K562 (cell line): Measurements from ENCODE around the gene RPP21. TPM values are rescaled to one million over a fixed set of nuclear protein-coding genes. Genes with fewer than 3 reads are reported as not detected.

Source experiments
- CCNT2 ChIP-seq: IDR thresholded peaks from 2 replicates; pipeline ENCODE4 v1.6.1; 2011; ENCODE audit warnings: borderline replicate concordance, low read depth, mild to moderate bottlenecking, moderate library complexity, mixed read lengths, low read length; ENCODE audit not compliant: insufficient read length; ENCODE audit errors: extremely low read depth
- ELF1 ChIP-seq: fragments of 200-800 bp; sonication (Bioruptor generic); IDR thresholded peaks from 2 replicates; pipeline ENCODE4 v1.6.1; 2016; ENCODE audit warnings: missing genetic modification characterization, missing compliant biosample characterization
- GABPA ChIP-seq: fragments of 200-800 bp; sonication (Bioruptor generic); conservative IDR thresholded peaks from 2 replicates; pipeline ENCODE4 v1.6.1; 2016; ENCODE audit warnings: low read depth, missing genetic modification characterization, missing compliant biosample characterization
- HMGN3 ChIP-seq: IDR thresholded peaks from 2 replicates; pipeline ENCODE4 v1.6.1; 2011; ENCODE audit warnings: borderline replicate concordance, low read depth, mild to moderate bottlenecking, mixed read lengths, low read length; ENCODE audit not compliant: insufficient read length; ENCODE audit errors: extremely low read depth
- RAD51 ChIP-seq: fragments of 450-650 bp; IDR thresholded peaks from 2 replicates; pipeline ENCODE4 v1.7.1; 2016; ENCODE audit warnings: low read depth, mild to moderate bottlenecking, borderline replicate concordance
- SAP30 ChIP-seq: fragments of 200-600 bp; sonication (generic); IDR thresholded peaks from 2 replicates; pipeline ENCODE4 v1.6.1; 2012; ENCODE audit warnings: borderline replicate concordance, low read depth, mild to moderate bottlenecking, moderate library complexity, low read length, control low read depth, inconsistent platforms; ENCODE audit not compliant: insufficient read depth, poor library complexity, severe bottlenecking
- SMAD4 ChIP-seq: fragments of 250-450 bp; sonication (Bioruptor Pico); conservative IDR thresholded peaks from 2 replicates; pipeline ENCODE4 v1.8.0; 2021; ENCODE audit warnings: inconsistent platforms, mild to moderate bottlenecking, moderate library complexity
- SOX6 ChIP-seq: fragments of 450-650 bp; IDR thresholded peaks from 2 replicates; pipeline ENCODE4 v1.6.1; 2014; ENCODE audit warnings: mild to moderate bottlenecking
- TAF9B ChIP-seq: fragments of 450-650 bp; IDR thresholded peaks from 2 replicates; pipeline ENCODE4 v1.6.1; 2018; ENCODE audit warnings: mild to moderate bottlenecking; ENCODE audit not compliant: partially characterized antibody
- ZNF140 ChIP-seq: fragments of 250-450 bp; sonication (Bioruptor Pico); IDR thresholded peaks from 2 replicates; pipeline ENCODE4 v1.8.0; 2021; ENCODE audit warnings: moderate library complexity, mild to moderate bottlenecking, inconsistent platforms
- polyA plus RNA-seq, 8 experiments: library from polyadenylated mRNA; depleted of rRNA in 4 of 8; stranded (reverse) in 5 of 8; unstranded in 3 of 8; fragments of >200 nt; fragmentation: Nextera tagmentation in 2 of 8; fragmentation: Illumina TruSeq in 1 of 8; extraction: Ambion mirVana in 2 of 8; extraction: Trizol in 1 of 8; gene quantifications; 2 replicates each; pipeline versions ENCODE4 v1.2.1 to v1.2.3, GENCODE V29; 2011 to 2014; ENCODE audit warnings: inconsistent platforms in 1 of 8, missing spikeins in 1 of 8
- total RNA-seq, 7 experiments: library from RNA; depleted of rRNA in 6 of 7; stranded (reverse); fragments of >200 nt in 6 of 7; fragmentation: Illumina TruSeq in 2 of 7; extraction: Trizol in 2 of 7; gene quantifications; 2 replicates each; pipeline versions ENCODE4 v1.2.1 to v1.2.3, GENCODE V29; 2011 to 2021; ENCODE audit warnings: low replicate concordance in 1 of 7
- TF ChIP-seq, protein P1 (sequence below): sonication (generic); formaldehyde crosslinking; IDR thresholded peaks from 2 replicates; pipeline ENCODE4 v1.8.0; 2022; ENCODE audit warnings: mild to moderate bottlenecking, missing genetic modification reagents
- TF ChIP-seq, protein P2 (sequence below): fragments of 450-650 bp; IDR thresholded peaks from 2 replicates; pipeline ENCODE4 v1.6.1; 2016; ENCODE audit warnings: borderline replicate concordance
- TF ChIP-seq, protein P3 (sequence below): fragments of 250-450 bp; sonication (Bioruptor Pico); IDR thresholded peaks from 2 replicates; pipeline ENCODE4 v1.5.0; 2021; ENCODE audit warnings: mild to moderate bottlenecking, borderline replicate concordance
- TF ChIP-seq, protein P4 (sequence below): sonication (generic); formaldehyde crosslinking; IDR thresholded peaks from 2 replicates; pipeline ENCODE4 v1.8.0; 2022; ENCODE audit warnings: missing genetic modification reagents, mild to moderate bottlenecking, moderate library complexity, borderline replicate concordance

Gene RPP21
- total and polyA plus RNA-seq, 9 of the 15 experiments (the other 6 are each of a cell fraction or from before 2014, with no cell fraction given): 62.1 to 362 (median 166) TPM

DNA sequence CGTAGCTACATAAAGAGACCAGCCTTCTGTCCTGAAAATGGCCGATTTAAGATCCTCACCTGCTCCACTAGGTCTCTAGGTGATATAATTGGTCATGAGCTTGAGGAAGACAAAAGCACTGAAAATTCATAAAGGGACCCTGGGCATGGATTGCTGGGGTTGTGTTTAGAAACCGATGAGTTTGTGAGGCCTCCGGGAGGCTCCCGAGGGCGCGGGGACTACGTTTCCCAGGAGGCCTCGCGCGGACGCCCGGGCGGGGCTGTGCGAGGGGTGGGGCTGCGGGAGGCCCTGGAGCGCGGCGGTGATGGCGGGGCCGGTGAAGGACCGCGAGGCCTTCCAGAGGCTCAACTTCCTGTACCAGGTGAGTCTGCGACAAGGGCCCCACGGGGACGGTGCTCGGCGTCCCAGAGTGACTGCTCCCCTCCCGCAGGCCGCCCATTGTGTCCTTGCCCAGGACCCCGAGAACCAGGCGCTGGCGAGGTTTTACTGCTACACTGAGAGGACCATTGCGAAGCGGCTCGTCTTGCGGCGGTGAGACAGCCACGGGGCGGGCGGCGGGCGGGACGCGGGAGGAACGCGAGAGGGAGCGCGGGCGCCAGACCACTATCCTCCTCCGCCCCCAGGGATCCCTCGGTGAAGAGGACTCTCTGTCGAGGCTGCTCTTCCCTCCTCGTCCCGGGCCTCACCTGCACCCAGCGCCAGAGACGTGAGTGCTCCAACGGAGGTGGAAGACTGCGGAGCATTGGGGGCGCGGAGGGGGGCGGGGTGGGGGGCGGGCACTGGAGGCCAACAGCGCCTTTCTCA lies at the start of gene RPP21 (continued):
- TF ChIP-seq, protein P1, sequence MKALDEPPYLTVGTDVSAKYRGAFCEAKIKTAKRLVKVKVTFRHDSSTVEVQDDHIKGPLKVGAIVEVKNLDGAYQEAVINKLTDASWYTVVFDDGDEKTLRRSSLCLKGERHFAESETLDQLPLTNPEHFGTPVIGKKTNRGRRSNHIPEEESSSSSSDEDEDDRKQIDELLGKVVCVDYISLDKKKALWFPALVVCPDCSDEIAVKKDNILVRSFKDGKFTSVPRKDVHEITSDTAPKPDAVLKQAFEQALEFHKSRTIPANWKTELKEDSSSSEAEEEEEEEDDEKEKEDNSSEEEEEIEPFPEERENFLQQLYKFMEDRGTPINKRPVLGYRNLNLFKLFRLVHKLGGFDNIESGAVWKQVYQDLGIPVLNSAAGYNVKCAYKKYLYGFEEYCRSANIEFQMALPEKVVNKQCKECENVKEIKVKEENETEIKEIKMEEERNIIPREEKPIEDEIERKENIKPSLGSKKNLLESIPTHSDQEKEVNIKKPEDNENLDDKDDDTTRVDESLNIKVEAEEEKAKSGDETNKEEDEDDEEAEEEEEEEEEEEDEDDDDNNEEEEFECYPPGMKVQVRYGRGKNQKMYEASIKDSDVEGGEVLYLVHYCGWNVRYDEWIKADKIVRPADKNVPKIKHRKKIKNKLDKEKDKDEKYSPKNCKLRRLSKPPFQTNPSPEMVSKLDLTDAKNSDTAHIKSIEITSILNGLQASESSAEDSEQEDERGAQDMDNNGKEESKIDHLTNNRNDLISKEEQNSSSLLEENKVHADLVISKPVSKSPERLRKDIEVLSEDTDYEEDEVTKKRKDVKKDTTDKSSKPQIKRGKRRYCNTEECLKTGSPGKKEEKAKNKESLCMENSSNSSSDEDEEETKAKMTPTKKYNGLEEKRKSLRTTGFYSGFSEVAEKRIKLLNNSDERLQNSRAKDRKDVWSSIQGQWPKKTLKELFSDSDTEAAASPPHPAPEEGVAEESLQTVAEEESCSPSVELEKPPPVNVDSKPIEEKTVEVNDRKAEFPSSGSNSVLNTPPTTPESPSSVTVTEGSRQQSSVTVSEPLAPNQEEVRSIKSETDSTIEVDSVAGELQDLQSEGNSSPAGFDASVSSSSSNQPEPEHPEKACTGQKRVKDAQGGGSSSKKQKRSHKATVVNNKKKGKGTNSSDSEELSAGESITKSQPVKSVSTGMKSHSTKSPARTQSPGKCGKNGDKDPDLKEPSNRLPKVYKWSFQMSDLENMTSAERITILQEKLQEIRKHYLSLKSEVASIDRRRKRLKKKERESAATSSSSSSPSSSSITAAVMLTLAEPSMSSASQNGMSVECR (CRISPR knock-in tag): peak; percentile 94
- no peak for TF ChIP-seq RAD51
- peak; percentile 32 for TF ChIP-seq SAP30
- TF ChIP-seq HMGN3: peak; percentile 95
- TF ChIP-seq CCNT2: peak; percentile 58
- peak; percentile 50; the same call in 1 of the 2 replicates for TF ChIP-seq SMAD4 (CRISPR knock-in tag)
- peak; percentile 78 for TF ChIP-seq GABPA (tag)
- no peak for TF ChIP-seq ZNF140 (CRISPR knock-in tag)
- TF ChIP-seq, protein P2, sequence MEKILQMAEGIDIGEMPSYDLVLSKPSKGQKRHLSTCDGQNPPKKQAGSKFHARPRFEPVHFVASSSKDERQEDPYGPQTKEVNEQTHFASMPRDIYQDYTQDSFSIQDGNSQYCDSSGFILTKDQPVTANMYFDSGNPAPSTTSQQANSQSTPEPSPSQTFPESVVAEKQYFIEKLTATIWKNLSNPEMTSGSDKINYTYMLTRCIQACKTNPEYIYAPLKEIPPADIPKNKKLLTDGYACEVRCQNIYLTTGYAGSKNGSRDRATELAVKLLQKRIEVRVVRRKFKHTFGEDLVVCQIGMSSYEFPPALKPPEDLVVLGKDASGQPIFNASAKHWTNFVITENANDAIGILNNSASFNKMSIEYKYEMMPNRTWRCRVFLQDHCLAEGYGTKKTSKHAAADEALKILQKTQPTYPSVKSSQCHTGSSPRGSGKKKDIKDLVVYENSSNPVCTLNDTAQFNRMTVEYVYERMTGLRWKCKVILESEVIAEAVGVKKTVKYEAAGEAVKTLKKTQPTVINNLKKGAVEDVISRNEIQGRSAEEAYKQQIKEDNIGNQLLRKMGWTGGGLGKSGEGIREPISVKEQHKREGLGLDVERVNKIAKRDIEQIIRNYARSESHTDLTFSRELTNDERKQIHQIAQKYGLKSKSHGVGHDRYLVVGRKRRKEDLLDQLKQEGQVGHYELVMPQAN: peak; percentile 88
- TF ChIP-seq, protein P3, sequence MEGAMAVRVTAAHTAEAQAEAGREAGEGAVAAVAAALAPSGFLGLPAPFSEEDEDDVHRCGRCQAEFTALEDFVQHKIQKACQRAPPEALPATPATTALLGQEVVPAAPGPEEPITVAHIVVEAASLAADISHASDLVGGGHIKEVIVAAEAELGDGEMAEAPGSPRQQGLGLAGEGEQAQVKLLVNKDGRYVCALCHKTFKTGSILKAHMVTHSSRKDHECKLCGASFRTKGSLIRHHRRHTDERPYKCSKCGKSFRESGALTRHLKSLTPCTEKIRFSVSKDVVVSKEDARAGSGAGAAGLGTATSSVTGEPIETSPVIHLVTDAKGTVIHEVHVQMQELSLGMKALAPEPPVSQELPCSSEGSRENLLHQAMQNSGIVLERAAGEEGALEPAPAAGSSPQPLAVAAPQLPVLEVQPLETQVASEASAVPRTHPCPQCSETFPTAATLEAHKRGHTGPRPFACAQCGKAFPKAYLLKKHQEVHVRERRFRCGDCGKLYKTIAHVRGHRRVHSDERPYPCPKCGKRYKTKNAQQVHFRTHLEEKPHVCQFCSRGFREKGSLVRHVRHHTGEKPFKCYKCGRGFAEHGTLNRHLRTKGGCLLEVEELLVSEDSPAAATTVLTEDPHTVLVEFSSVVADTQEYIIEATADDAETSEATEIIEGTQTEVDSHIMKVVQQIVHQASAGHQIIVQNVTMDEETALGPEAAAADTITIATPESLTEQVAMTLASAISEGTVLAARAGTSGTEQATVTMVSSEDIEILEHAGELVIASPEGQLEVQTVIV (CRISPR knock-in tag): no peak
- TF ChIP-seq ELF1 (tag): peak; percentile 73
- TF ChIP-seq TAF9B: peak; percentile 93
- TF ChIP-seq, protein P4, sequence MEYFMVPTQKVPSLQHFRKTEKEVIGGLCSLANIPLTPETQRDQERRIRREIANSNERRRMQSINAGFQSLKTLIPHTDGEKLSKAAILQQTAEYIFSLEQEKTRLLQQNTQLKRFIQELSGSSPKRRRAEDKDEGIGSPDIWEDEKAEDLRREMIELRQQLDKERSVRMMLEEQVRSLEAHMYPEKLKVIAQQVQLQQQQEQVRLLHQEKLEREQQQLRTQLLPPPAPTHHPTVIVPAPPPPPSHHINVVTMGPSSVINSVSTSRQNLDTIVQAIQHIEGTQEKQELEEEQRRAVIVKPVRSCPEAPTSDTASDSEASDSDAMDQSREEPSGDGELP: peak; percentile 83
- peak; percentile 46; the same call in 1 of the 2 replicates for TF ChIP-seq SOX6
